Nephron progenitor cell (in vitro differentiated cells): Measurements from ENCODE around the gene RAD52.
A peak's percentile ranks its signal among the peaks of the same experiment; 100 is the strongest.

ENCODE experiments used
- DNase-seq: peaks from one replicate; pipeline ENCODE4 v3.0.0; 2021
- H3K27ac Mint-ChIP-seq: 2 replicates; pipeline ENCODE4 v1.8.0; 2021; ENCODE audit warnings: mild to moderate bottlenecking, moderate library complexity, mixed read lengths
- H3K27me3 Mint-ChIP-seq: 2 replicates; pipeline ENCODE4 v1.8.0; 2021; ENCODE audit warnings: mild to moderate bottlenecking, low read depth, mixed read lengths; ENCODE audit not compliant: poor library complexity
- H3K36me3 Mint-ChIP-seq: 2 replicates; pipeline ENCODE4 v1.8.0; 2021; ENCODE audit warnings: low read depth, mixed read lengths
- H3K4me1 Mint-ChIP-seq: 2 replicates; pipeline ENCODE4 v1.8.0; 2021; ENCODE audit warnings: mixed read lengths
- H3K4me3 Mint-ChIP-seq: 2 replicates; pipeline ENCODE4 v1.8.0; 2021; ENCODE audit warnings: mild to moderate bottlenecking, moderate library complexity, mixed read lengths
- H3K9me3 Mint-ChIP-seq: 2 replicates; pipeline ENCODE4 v1.8.0; 2021; ENCODE audit warnings: mild to moderate bottlenecking, moderate library complexity, mixed read lengths
- CTCF ChIP-seq: fragments of 200-600 bp; sonication (generic); IDR thresholded peaks from 2 replicates; pipeline ENCODE4 v1.5.0; 2021; ENCODE audit warnings: antibody characterized with exemption

Gene RAD52

DNA sequence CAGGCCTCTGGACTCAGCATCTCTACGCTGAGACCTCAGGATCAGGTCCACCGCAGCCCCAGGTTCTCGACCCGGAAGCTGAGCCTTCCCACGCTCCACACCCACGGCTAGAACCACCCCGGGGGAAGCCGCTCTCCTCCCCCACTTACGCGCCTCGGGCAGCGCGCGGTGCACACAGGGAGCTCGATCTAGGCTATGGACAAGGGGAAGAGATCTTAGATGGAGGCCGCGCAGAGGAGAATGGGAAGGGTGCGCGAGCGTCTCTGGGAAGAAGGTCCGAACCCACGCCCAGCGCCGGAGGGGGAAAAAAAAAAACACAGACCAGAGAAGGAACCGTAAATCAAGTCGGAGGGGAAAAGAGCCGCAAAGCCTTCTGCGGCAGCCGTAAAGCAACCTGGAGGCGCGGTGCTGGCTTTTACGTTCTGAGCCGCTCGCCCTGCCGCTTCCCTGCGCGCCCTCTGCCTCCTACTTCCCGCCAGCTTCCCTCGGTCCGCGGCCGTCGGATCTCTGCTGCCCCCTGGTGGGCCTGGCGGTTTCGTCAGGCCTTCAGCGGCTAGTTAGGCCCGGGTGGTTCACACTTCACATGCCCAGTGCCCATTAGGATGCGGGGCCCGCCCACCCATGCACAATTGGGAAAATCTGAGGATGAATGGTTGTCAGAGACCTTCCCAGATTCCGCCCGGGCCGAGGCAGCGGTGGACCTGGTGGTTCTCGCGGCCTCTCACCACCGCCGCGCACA lies at the start of gene RAD52:
Gene RAD52 (minus strand): TSS at position 242 of the 739 bp plus-strand sequence. CDS start 16,636 bp downstream, outside the sequence.
- TF ChIP-seq CTCF, result peak; percentile 94
- H3K9me3 Mint-ChIP-seq, result no peaks in the 10 kb centered on the region
- H3K27me3 Mint-ChIP-seq, result peaks cover 10% of the 10 kb centered on the region
- peaks cover 21% of the 10 kb centered on the region for H3K36me3 Mint-ChIP-seq
- DNase-seq, result peak; percentile 99
- peak within 1 kb of the TSS; percentile 99 for H3K4me3 Mint-ChIP-seq
- H3K4me1 Mint-ChIP-seq, result peaks cover 30% of the 10 kb centered on the region
- peak within 1 kb of the TSS; percentile 99 for H3K27ac Mint-ChIP-seq

- Mint-ChIP-seq H3K27ac (peak overlapping the region; percentile 52), H3K4me1 (peaks cover 25% of the 10 kb centered on the region), H3K4me3 (no peak overlapping the region), H3K9me3 (peaks cover 3% of the 10 kb centered on the region), H3K27me3 (peaks cover 2% of the 10 kb centered on the region), H3K36me3 (peaks cover 15% of the 10 kb centered on the region)
- DNase-seq, result peak; percentile 4
- TF ChIP-seq CTCF, result no peak
These were observed 48.8 kb upstream of the RAD52 start for GRCh38 chr12:998020-998874.

DNA sequence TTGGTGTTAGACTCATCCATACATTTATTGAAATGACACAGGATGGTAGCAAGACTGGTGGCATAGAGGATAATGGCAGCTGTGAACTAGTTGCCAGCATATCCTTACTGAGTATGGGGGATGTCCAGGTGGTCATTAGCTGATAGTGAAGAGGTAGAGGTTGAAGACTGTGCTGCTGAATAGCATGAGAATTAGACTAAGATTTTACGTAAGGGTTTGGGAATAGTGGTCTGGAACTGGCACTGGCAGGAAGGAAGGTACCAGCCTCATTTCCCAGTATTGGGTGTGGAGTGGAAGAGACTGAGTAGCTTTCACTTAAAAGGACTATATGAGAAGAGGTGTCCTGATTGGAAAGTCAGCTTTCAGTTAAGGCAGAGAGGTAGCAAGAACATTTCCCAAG lies 48.0 kb upstream of the RAD52 start:
- peaks cover 3% of the 10 kb centered on the region for H3K9me3 Mint-ChIP-seq
- TF ChIP-seq CTCF, result no peak
- peaks cover 11% of the 10 kb centered on the region for H3K36me3 Mint-ChIP-seq
- H3K27ac Mint-ChIP-seq, result peak overlapping the region; percentile 25
- H3K27me3 Mint-ChIP-seq, result peaks cover 2% of the 10 kb centered on the region
- H3K4me3 Mint-ChIP-seq, result no peak overlapping the region
- DNase-seq, result no peak
- H3K4me1 Mint-ChIP-seq, result peaks cover 29% of the 10 kb centered on the region

- Mint-ChIP-seq H3K4me3 (no peak overlapping the region), H3K27me3 (peaks cover 2% of the 10 kb centered on the region), H3K9me3 (peaks cover 3% of the 10 kb centered on the region), H3K4me1 (peaks cover 35% of the 10 kb centered on the region), H3K27ac (no peak overlapping the region), H3K36me3 (peaks cover 7% of the 10 kb centered on the region)
- DNase-seq, result no peak
- TF ChIP-seq CTCF, result no peak
These were observed 47.4 kb upstream of the RAD52 start for GRCh38 chr12:996881-997280.

GRCh38 chr12:992647-993046 lies 43.2 kb upstream of the RAD52 start:
- TF ChIP-seq CTCF, result no peak
- H3K27me3 Mint-ChIP-seq, result no peaks in the 10 kb centered on the region
- no peaks in the 10 kb centered on the region for H3K9me3 Mint-ChIP-seq
- DNase-seq, result no peak
- H3K36me3 Mint-ChIP-seq, result peaks cover 5% of the 10 kb centered on the region
- no peak overlapping the region for H3K27ac Mint-ChIP-seq
- H3K4me3 Mint-ChIP-seq, result peak overlapping the region; percentile 97
- H3K4me1 Mint-ChIP-seq, result peaks cover 50% of the 10 kb centered on the region
